ENCODE results near the gene ANKRD39.

ANKRD39 gene

DNA sequence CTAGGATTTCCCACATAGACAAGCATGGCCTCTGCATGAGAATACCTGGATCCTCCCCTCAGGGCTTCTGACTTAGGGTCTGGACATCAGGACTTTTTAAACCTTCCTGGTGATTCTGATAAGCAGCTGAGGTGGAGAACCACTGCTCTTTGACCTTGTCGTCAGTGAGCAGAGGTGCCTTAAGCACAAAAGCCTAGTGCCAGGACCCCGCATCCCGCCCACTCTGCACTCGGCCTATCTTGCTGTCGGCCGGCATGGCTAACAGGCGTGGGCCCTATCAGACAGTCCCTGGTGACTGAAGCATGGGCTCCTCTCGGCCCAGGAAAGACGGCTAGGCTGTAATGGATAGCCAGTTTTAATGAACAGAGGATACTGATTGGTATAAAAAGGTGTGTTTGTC is 20.2 kb downstream of the ANKRD39 start:
- TF ChIP-seq, protein P1, sequence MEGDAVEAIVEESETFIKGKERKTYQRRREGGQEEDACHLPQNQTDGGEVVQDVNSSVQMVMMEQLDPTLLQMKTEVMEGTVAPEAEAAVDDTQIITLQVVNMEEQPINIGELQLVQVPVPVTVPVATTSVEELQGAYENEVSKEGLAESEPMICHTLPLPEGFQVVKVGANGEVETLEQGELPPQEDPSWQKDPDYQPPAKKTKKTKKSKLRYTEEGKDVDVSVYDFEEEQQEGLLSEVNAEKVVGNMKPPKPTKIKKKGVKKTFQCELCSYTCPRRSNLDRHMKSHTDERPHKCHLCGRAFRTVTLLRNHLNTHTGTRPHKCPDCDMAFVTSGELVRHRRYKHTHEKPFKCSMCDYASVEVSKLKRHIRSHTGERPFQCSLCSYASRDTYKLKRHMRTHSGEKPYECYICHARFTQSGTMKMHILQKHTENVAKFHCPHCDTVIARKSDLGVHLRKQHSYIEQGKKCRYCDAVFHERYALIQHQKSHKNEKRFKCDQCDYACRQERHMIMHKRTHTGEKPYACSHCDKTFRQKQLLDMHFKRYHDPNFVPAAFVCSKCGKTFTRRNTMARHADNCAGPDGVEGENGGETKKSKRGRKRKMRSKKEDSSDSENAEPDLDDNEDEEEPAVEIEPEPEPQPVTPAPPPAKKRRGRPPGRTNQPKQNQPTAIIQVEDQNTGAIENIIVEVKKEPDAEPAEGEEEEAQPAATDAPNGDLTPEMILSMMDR (conservative IDR thresholded peaks at IDR 0.05), result no peak
- H3K27ac ChIP-seq, result no peak overlapping the region

DNA sequence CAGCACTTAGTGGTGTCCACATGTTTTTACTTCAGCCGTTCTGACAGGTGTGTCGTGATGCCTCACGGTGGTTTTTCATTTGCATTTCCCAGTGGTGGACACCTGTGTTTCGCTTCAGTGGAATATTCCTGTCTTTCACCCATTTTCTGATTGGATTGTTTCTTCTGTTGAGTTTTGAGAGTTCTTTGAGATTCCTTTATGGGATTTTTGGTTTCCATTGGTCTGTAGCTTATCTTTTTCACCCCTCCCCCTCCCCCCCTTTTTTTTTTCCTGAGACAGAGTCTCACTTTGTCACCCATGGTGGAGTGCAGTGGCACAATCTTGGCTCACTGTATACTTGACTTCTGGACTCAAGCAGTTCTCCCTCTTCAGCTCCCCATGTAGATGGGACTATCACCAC is 22.0 kb downstream of the ANKRD39 start:
- no peak overlapping the region for H3K27ac ChIP-seq
- TF ChIP-seq, protein P1 (conservative IDR thresholded peaks at IDR 0.05), result no peak

DNA sequence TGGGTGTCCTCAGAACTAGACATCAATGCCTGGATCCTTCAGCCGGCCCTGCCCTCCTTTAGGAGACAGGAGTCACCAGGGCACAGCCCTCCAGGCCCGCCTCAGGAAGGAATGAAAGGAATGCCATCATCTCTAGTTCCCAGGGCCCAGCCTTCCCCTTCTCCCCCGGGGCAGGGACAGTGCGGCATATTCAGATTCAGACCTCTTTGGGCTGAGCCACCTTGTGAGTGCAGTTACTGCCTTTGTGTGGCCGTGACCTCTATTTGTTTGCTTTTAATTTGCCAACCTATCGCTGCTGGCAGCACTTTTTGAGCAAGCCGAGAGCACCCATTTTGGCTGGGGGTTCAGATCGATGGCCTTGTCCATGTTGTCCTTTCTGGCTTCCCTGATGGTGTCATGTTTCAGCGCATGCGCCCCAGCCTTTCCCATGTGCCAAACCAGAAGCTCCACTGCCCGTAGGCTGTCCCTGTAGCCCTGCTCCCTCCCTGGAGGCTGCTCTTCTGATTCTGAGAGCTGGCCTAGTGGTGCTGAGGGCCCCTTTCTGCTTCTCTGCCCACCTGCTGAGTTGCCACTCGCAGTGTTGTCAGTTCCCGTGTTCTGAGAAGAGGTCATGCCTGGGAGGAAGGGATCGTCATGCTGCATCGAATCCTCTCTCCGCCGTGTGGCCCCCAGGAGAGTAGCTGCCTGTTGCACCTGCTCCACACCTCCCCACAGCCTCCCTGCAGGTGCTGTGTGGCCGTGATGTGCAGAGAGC is 24.9 kb downstream of the ANKRD39 start:
- TF ChIP-seq, protein P1 (conservative IDR thresholded peaks at IDR 0.05), result no peak
- H3K27ac ChIP-seq, result no peak overlapping the region

DNA sequence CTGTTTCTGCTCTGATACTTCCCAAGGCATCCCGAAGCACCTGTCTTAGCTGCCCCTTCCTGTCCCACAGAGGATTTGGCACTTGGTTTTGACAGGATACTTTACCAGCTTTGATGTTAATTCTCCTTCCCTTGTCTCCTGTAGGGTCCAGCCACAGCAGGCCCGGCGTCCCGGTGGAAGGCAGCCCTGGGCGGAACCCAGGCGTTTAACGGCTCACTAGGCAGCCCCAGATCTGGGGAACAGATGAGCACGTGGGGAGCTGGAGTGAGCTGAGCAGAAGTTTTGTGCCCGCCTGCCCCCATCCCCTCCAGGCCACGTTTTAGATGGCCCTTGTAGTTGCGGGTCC is 25.4 kb downstream of the ANKRD39 start:
- TF ChIP-seq, protein P1 (conservative IDR thresholded peaks at IDR 0.05), result no peak
- no peak overlapping the region for H3K27ac ChIP-seq

DNA sequence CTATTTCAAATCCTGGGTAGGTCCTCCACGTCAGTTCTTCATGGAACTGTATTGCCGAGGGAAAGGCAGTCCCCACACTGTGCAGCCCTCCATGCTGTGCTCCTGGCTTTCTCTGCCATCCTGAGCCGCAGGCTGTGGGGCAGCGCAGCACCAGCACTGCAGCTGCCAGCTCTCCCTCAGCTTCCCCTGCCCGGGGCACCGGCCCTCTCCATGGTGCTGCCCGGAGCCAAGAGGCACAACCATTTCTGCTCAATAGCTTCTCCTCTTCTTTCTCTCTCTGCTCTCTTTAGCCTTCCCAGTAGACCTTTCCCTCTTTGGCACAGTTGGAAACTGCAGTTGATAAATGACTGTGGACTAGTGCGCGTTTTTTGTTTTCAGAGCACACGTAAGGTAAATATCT is 26.1 kb downstream of the ANKRD39 start:
- TF ChIP-seq, protein P1 (conservative IDR thresholded peaks at IDR 0.05), result no peak
- no peak overlapping the region for H3K27ac ChIP-seq

DNA sequence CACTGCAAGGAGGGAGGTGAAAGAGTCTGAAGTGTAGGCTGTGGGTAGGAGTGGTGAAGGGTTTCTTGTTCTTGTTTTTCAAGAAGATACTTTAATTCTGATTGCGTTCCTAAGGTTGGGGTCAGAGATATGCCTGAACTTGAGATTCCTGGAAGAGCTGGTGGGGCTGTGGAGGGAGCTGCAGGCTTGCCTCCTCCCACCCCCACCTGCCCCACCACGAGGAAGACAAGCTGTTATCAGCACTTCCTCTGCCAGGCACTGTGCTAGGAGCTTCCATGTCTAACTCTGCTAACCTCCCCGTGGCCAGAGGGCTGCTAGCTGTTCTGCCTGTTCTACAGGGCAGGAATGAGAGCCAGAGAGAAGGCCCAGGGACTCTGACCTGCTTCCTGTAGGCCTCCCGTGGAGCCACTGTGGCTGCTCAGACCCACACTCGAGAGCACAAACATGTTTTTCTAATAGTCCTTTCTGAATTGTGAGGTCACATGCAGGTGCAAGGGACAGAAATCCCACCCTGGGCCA is 27.7 kb downstream of the ANKRD39 start:
- TF ChIP-seq, protein P1 (conservative IDR thresholded peaks at IDR 0.05), result no peak
- no peak overlapping the region for H3K27ac ChIP-seq

DNA sequence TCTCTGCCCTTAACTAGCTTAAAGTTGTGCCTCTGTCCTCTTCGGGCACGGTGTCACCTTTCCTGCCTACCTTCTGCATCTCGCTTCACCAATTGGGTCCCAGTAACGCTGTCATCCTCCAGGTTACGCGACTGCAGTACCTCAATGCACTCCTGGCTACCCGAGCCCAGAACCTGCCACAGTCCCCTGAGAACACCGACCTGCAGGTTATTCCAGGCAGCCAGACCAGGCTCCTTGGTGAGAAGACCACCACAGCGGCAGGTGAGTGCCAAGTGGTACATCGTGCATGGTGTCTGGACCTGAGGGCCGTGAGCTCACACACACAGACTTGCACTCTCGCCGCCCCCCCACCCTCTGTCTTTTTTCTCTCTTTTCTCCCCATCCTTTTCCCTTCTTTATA is 28.9 kb downstream of the ANKRD39 start:
- TF ChIP-seq, protein P1 (conservative IDR thresholded peaks at IDR 0.05), result no peak

More for the DNA sequence above, 28.9 kb downstream of the ANKRD39 start:
- no peak overlapping the region for H3K27ac ChIP-seq

Measured in VCaP (cell line).